GM19324 (cell line): Measurements from ENCODE around the gene RAI1.

Experiments
- ATAC-seq: cut with Tn5 transposase; IDR thresholded peaks from one replicate; pipeline ENCODE4 v1.9.1; 2021; ENCODE audit warnings: mild to moderate bottlenecking, moderate library complexity; ENCODE audit not compliant: unreplicated experiment, low FRiP score

Gene RAI1

DNA sequence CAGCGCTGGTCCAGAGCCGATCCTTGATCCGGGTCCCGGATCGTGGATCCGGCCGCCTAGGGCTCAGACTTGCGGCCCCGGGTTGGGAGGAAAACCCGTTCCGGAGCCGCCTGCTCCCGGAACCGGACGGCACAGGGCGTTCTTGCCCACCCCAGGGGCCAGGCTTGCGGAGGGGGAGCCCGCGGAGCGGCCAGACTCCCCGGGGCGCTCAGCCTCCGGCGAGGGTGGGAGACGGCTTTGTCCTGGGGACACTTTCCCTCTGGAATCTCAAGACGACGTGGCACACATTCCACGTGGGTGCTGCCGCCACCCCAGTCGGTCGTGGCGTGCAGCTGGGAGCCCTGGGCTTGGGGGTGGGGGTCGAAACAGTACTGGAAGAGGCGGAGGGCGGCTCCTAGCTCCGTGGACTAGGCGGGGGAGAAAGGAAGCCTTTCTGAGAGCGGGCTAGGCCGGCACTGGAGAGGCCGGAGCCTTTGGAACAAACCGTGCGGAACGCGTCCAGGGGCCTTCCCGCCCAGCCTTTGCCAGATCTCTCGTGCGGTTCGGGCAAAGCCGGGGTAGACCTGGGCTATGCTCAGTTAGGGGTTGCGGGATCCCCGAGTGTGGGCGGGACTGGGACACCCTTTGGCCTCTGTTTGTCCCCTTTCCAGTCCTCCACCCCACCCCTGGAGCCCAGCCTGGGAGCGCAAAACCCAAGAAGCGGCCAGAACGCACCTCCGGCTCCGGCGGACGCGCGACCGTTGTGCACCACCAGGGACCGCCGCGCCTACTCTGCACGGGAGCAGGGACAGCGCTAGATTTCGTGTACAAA lies 129.0 kb downstream of the RAI1 start:
- no peak for ATAC-seq

DNA sequence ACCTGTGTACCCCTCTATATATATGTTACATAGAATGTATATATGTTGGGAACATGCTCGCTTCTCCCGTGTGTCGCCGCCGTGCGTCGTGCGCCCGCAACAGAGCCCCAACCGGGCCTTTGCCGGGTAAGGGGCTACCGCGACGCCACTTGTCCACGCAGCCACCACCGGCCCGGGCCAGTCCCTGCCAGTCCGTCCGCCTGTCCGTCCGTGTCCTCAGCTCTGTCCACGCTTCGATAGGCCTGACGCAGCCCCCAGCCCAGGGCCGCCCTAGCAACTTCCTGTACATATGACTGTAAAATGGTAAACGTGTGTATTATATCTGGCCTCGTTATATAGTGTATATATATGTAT lies 129.6 kb downstream of the RAI1 start:
- ATAC-seq: no peak

DNA sequence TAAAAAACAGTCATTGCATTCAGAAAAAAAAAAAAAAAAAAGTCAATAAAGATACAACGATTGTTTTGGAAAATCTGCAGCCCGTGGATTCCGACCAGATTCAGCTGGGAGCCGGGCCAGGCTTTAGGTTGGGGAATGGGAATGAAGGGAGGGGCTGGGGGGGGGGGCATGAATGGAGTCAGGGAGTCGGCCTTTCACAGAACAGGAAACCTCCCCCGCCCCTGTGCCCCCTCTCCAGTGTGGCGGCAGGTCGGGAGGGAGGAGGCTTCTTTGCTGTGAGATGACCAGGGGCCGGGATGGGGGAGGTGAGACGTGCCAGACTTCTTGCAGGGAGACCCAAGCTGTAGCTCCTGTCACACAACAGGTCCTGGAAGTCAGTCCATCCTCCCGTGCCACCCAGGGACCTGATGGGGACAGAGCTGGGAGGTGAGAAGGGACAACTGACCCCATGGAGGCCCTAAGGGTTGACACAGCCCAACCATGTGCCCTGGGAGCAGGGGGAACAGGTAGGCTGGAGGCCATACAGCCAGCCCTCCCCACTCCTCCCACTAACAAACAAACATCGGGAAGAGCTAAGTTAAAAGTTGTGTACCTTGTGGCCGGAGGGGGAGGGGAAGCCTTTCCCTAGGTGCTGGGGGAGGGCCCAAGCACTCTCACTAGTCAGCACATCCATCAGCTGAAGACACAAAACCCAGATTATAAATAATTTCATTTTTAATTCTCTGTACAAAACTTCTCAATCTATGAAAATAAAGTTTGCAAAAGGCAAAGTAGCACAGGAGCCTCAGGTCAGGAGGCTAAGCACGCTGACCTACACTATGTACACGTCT lies 130.3 kb downstream of the RAI1 start:
- no peak for ATAC-seq

DNA sequence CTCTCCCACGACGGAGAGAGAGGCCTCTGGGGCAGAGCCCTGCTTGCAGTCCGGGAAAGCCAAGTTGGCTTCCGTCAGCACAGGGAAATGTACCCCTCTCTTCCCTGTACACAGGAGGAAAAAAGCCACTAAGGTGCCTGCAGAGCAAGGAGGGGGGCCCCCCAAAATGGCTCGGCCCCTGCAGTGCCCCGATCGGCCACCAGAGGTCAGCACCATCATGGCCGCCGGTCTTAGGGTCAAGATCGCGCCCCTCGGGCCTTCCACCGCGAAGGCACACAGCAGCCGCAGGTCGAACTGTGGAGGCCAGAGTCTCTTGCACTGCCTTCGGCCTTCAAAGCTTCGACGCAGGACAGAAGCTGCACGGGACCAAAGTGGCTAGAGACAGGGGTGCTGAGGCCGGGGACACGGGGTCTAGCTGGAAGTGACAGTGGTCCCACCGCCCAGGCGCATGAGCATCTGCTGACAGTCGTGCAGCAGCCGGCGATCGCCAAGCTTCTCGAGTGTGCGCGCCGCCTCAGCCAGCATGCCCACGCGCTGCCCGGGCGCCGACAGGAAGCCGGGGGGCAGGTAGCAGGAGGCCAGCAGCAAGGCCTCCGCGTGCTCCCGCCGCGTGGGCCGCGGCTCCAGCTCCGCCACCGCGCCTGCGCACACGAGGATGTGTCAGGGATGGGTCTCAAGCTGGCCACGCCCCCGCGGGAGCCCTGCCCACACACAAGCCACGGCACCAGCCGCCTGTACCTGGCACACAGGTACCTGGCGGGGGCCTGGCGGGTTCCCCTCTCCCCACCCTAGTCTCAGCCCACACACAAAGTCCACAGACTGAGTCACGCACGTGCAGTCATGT lies 131.2 kb downstream of the RAI1 start:
- ATAC-seq: no peak

DNA sequence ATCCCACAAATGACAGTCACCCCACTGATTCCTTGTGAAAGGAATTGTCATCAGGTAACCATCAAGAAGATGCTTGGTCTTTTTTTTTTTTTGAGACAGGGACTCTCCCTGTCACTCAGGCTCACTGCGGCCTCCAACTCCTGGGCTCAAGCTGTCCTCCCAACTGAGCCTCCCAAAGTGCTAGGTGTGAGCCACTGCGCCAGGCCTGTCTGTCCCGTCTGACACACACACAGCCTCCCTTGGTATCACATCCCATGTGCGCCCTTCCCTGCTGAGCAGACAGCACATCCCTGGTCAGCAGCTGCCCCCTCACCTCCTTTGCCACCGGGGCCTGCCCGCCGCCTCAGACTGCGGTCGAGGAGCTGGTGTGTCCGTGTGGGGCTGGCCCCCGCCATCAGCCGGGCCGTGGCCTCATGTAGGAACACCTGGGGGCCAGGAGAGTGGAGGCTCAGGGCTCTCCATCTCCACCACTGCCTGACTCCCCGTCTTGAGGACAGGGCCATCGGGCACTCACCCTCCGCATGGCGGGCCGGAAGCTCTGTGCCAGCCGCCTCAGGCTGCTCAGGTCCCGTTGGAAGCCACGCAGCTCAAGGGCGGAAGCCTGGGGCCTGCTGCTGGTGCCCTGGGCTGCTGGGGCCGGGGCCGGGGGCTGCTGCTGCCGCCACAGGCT lies 131.9 kb downstream of the RAI1 start:
- ATAC-seq: no peak

DNA sequence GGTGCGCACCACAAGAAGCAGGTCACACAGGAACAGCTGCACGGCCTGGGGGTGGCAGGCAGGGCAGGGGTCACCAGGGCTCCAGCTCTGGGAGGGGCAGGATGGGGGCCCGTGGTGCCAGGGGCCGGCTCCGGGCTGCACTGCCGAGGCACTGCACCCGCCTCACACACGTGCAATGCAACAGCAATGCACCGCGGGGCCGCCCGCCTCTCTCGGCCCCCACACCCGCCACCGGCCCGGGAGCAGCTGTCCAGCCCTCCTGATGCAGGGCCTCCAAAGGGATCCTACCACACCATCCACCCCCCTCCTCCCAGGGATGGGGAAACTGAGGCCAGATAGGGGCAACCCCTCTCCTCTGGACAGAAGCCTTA lies 132.5 kb downstream of the RAI1 start:
- ATAC-seq: no peak

DNA sequence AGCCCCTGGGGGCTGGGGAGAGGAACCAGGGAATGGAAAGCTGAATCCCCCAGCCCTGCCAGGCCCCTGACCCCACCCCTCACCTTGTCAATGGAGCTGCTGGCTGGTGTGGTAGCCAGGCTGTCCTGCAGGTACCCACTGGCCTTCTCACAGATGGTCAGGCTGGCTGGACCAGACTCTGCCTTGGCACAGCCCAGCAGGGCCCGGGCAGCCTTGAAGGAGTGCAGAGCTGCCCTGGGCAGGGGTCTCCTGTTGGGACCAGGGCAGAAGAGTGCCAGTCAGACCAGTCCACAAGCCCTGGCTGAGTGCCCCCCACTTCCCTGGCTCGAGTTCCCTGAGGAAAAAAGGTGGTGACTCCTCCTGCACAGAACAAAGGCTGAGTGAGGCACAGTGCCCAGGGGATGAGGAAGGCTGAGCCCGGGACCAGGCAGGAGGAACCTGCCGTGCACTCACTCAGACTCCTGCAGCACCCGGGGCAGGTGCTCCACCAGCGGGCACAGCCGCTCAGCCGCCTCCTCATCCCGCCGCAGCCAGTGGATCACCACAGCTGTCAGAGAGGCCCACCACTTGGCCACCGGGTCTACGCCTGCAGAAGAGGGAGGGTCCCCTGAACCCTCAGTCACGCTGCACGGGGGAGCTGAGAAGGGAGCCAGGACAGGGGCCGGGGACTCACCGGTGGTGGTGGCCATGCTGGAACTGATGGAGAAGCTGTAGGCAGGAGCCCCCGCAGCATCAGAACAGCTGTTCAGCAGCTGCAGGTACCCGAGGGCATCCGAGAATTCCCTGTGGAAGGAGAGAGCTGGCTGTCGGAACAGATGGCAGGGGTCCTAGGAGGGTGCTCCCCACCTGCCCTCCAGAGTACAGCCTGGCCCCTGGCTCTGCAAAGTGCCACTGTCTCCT lies 133.2 kb downstream of the RAI1 start:
- no peak for ATAC-seq

DNA sequence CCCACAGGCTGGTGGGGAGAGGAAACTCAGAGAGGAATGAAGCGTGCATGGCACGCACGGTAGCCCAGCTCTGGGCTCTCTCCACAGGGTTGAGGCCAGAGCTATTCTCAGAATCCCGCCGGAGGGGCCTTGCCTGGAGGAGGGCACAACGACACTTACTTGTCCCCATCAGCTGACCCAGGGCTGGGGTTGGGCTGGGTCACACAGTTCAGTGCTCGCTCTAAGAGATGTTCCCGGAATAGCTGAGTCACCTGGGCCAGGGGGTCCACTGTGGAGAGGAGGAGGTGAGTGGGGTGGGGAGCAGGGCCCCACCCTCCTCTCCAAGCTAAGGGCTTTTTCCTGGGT lies 133.8 kb downstream of the RAI1 start:
- ATAC-seq: no peak

DNA sequence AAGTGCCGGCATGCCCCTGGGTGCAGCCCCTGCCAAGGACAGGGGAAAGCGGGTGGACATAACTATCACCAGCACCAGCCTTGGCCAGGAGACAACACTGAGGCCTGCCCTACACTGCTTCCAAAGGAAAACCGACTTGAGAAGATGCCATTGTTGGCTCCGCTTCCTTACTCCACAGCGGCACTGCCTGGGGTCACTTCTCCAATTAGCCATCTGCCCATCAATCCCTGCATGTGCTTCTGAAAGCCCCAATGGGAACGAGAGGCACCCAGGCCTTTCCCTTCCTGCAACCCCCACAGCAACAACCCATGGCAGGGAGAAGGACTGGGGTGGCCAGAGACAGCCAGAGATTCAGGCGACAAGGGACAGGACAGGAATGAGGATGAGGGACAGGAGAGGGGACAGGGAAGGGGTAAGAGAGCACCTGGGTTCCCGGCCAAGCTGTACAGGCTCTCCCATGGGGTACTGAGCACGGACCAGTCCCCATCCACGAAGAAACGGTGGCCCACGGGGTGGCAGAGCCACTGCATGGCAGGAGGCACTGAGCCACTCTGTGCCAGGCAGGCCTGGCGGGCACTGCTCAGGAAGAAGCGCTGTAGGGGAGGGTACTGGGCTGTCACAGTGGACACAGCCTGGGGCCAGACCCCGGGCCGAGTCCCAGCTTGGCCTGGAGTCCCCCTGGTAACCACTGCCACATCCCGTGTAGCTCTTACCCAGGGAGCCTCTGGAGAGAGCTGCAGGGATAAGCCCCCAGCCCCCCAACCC lies 134.4 kb downstream of the RAI1 start:
- ATAC-seq: no peak

DNA sequence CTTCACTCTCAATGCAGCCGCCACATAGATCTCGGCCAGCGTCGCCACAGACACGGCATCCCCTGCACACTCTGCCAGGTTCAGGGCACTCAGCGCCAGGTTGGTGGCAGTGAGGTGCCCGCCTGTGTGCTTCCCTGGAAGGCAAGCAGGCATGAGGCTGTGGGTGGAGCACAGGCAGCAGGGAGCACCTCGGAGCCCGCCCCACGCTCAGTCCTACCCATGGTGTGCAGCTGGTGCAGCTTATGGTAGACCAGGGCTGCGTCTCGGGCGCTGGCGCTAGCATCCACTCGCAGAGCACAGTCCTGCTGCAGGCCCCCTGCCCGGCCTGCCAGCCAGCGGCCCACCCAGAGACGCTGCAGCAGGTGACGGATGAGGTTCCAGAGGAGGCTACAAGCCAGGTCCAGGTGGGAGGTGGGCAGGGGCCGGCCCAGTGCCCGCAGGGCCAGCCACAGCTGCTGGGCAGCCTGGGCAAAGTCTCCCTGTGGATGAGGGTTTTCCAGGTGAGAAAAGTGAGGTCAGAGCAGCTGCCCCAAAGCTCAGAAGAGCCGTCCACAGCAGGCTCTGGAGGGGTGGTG lies 135.1 kb downstream of the RAI1 start:
- no peak for ATAC-seq

DNA sequence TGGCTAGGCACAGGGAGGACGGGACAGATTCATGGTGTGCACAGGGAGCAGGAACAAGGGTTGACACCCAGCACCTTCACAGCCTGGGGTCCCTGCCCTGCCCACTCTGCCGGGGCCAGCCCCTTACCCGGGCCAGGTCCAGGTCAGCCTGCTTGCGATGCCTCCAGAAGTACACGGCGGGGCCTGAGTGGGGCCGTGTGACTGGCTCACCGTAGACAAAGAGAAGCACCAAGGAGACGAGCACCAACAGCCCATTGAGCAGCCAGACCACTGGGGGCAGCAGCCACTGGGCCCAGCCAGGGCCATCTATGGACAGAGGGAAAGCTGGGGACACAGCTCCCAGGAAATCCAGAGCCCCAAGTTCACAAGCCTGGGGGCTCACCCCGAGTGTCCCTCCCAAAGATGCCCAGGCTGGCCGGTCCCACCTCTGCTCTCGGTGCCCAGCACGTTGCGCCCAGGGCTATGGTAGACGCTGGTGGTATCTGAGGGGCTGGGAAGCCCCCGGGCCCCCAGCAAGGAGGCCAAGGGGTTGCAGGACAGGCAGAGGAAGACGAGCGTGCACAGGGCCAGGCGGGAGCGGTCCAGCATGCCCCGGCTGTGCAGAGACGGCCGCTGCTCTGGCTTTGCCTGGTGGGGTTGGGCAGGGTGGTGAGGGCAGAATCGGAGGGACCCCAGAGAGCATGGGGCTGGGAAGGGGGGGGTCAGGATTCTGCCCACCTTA lies 135.7 kb downstream of the RAI1 start:
- no peak for ATAC-seq

DNA sequence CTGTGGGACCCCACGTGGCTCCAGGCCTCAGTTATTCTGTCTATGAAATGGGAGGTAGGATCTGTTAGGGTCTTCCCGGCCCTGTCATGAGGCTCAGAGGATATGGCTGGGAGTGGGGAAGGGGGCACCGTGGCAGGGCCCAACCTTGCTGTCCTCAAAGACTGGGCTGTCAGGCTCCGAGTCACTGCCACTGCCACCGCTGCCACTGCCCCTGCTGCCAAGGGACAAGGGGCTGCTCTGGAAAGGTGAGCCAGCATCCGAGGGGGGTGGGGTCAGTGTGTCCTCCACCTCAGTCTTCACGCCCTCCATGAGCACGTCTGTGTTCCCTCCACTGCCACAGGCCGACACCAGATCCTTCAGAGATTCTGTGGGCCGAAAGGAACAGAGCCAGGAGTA lies 136.3 kb downstream of the RAI1 start:
- ATAC-seq: no peak

DNA sequence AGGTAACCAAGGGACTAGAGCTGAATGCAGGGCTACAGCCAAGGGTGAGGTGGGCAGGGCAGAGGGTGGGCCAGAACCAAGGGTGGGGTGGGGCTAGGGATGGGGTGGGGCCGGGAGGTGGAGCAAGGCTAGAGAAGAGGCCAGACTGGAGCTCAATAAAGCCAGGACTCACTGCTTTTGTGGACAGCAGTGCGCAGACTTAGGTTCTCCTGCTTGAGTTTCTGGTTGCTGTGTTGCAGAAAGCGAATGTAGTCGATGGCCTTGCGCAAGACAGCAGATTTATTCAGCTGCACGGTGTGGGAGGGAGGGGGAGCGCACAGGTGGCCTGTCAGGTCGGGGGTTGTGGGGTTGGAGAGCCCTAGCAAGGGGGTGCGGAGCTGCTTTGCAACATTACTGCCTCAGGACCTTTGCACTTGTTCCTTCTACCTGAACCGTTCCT lies 136.8 kb downstream of the RAI1 start:
- no peak for ATAC-seq

DNA sequence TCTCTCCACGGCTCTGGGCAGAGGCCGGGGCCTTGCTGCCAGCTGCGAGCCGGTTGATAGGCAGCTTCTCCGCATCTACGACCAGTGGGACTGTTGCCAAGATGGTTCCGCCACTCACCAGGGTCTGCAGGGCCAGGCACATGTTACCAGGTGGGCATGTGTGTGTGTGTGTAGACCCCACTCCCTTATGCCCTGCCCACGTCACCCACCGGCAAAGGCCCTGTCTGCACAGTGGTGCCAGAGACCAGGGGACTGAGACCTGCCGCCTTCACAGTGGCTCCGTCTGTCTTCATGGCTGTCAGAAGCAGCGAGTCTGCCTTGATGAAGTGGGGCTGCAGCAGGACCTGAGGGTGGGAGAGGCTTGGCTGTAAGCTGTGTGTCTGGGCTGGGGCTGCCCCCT lies 137.9 kb downstream of the RAI1 start:
- ATAC-seq: no peak

DNA sequence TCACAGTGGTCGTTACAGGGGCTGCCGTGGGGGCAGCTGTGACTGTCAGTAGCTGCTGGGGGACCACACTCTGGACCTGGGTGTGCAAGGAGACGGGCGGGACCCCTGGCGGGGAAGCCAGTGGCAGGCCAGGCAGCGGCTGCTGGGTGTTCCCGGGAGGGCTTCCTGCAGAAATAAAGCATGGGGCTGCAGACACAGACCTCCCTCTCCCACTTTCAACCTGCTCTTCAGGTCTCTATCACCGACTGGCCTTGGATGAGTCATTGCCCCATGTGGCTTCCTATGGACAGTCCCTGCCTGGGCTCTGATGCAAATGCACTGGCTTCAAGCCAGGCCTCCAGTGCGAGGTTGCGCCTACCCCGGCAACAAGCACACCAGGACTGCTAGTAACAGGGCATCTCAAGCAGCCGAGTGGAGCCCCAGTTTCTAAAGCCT lies 138.3 kb downstream of the RAI1 start:
- no peak for ATAC-seq

DNA sequence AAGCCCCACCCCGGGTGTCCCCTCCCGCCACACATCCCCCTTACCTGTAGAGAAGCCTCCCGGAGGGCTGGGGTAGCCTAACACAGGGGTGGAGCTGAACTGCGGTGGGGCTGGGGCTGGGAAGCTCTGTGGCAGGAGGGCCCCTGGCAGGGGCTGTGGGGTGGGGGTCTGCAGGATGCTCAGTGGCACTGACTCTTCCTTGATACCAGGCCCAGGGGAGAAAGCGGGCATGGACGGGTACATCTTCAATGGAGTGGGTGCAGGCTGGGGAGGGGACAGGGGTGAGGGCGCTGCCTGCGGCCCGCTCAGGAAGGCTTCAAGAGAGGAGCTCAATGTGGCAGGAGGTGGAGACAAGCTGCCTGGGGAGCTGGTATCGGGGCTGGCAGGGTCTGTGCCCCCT lies 138.8 kb downstream of the RAI1 start:
- ATAC-seq: no peak

DNA sequence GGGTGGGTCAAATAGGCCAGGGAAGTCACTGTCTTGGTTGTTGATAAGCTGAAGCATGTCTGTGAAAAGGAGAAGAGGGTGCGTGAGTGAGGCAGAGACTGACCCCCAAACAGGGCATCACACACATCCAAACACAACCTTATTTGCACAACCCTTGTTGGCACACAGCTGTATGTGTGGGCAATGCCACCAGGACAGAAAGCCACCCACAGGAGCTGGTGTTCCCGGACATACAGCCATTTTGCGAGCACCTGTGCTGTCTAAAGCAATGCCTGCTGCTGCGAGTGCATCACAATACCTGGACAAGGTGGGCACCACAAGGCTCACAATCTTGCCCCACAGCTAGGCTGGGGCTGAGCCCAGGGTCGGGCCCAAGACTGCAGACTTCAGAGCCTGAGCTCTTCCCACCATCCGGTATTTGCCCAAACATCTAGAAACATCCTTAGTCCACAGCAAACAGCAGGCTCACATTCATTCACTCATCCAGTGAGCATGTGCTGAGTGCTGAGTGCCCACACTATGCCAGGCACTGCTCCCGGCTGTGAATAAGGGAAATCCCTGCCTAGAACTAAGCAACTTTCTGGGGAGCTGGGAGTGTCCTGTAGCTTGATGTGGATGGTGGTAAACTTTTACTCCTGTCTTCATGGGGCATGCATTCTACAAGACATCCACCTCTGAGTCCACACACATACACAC lies 139.4 kb downstream of the RAI1 start:
- no peak for ATAC-seq
